Kidney glomerular epithelial cell (primary cell): ENCODE measurements around the gene FAM20B.

Experiments
- DNase-seq: peaks from one replicate; lab custom pipeline; 2025; lab: John Stamatoyannopoulos, UW

Gene FAM20B

GRCh38 chr1:179048339-179049124 lies 22.8 kb downstream of the FAM20B start:
- DNase-seq, result no peak

DNA sequence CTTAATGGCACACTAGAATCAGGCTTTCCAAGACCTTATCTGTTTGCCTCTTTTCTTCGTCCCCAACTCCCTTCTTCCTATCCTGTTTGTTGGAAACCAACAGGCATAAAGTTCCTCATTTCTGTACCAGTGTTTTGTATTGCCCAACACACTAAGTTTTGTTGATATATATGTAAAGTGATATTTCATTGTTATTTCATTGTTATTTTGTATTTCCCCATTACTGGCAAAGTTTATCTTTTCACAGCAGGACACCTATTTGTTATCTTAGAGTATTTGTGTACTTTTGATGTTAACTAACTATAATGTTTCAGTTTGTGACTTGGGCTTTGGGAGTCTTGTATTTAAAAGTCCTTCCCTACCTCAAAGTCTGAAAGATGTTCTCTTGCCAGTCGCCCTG lies 27.1 kb downstream of the FAM20B start:
- no peak for DNase-seq

DNA sequence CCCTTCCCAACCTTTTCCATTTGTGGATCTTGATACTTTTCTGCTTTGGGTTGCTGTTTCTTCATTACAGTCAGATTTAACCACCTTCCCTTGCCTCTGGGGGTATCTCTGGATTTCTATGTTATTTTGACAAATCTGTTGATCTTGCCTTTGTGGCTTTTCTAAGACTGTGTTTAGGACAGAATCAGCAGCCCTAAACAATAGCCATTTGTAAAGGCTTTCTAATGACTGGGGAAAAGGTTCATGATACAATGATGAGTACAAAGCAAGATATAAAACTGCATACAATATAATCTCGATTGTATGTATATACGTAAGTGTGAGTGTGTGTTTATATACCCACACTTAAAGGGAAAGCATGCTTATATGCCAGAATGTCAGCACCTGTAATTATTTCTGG lies 27.8 kb downstream of the FAM20B start:
- no peak for DNase-seq

DNA sequence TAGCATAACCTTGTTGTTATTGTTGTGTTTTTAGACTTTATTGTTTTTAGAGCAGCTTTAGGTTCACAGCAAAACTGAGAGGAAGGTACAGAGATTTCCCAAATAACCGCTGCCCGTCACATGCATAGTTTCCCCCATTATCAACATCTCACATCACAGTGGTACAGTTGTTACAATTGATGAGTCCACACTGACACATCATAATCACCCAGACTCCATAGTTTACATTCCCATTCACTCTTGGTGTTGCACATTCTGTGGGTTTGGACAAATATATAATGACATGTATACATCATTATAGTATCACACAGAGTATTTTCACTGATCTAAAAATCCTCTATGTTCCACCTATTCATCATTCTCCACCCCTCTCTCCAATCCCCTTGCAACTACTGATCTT lies 30.2 kb downstream of the FAM20B start:
- no peak for DNase-seq

- peak; percentile 2 for DNase-seq
Measured at GRCh38 chr1:179058487-179059483, 33.1 kb downstream of the FAM20B start.

GRCh38 chr1:179061360-179062282 lies 35.9 kb downstream of the FAM20B start:
- DNase-seq, result no peak

- DNase-seq, result no peak
Measured at GRCh38 chr1:179066471-179066870, 40.8 kb downstream of the FAM20B start.

DNA sequence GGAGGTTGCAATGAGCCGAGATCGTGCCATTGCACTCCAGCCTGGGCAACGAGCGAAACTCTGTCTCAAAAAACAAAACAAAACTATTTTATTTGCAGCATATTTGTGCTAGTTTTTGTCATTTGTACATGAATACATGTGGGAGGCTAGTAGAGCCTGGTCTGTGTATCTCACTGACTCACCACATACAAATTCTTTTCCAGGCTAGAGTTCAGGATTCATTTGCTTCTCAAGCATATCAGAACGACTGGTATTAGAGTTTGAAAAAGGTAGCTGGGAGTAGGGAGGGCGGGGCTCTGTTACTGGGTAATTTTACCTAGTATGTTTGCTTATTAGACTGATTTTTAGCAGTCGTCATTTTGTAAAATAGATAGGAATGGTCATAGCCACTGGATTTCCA lies 51.7 kb downstream of the FAM20B start:
- peak; percentile 51 for DNase-seq

DNA sequence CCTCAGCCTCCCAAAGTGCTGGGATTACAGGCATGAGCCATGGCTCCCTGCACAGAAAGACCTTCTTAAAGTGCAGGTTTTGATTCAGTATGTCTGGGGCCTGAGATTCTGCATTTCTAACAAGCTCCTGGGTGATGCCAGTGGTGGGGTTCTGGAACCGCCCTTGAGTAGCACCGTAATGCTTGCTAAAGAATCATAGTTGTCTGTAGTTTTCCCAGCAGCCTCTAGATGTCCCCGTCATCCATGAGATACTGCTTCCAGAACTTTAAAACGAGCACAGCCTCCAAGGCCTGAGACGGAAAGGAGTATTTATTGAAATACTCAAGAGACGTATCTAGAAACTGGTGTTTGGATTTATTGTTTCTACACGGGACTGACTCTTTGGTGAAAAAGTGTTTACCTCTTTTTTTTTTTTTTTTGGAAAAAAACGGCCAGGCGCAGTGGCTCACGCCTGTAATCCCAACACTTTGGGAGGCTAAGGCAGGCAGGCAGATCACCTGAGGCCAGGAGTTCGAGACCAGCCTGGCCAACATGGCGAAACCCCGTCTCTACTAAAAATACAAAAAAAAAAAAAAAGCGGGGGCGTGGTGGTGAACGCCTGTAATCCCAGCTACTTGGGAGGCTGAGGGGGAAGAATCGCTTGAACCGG lies 53.5 kb downstream of the FAM20B start:
- DNase-seq, result peak; percentile 74

GRCh38 chr1:179080866-179081686 lies 55.4 kb downstream of the FAM20B start:
- DNase-seq, result no peak

GRCh38 chr1:179081687-179082332 lies 56.1 kb downstream of the FAM20B start, which contains the start of gene TOR3A:
TSS of gene TOR3A (plus strand) at chr1:179082070. CDS start at chr1:179082129, 59 bp downstream.
- DNase-seq, result peak; percentile 85

GRCh38 chr1:179082333-179082998 lies 56.8 kb downstream of the FAM20B start:
- no peak for DNase-seq

- DNase-seq, result peak; percentile 17
Measured at GRCh38 chr1:179082999-179083335, 57.3 kb downstream of the FAM20B start.

DNA sequence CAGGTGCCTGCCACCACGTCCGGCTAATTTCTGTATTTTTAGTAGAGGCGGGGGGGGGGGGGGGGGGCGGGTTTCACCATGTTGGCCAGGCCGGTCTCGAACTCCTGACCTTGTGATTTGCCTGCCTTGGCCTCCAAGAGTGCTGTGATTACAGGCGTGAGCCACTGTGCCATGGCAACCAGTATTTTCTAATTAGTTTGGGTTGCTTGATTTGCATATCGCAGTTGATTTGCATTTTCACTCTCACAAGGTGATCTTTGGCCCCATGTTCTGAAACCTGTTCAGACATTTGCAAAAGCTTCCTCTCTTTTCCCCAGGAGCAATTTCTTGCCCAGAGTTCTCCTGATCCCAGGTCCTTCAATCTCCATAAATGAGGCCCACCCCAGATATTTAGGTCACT lies 57.8 kb downstream of the FAM20B start:
- DNase-seq, result no peak

DNA sequence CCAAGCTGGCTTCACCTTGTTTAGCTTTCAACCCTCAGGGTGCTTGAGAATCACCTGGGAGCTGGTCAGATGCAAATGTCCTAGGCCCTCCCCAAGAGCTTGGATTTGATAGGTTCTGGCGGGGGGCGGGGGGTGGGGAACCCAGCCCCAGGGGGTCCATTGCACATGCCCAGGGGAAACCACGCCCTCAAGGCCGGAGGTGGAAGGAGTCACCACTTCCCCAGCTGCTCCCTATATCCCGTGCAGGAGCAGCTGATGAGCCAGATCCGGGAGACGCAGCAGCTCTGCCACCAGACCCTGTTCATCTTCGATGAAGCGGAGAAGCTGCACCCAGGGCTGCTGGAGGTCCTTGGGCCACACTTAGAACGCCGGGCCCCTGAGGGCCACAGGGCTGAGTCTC lies 62.0 kb downstream of the FAM20B start:
- no peak for DNase-seq

DNA sequence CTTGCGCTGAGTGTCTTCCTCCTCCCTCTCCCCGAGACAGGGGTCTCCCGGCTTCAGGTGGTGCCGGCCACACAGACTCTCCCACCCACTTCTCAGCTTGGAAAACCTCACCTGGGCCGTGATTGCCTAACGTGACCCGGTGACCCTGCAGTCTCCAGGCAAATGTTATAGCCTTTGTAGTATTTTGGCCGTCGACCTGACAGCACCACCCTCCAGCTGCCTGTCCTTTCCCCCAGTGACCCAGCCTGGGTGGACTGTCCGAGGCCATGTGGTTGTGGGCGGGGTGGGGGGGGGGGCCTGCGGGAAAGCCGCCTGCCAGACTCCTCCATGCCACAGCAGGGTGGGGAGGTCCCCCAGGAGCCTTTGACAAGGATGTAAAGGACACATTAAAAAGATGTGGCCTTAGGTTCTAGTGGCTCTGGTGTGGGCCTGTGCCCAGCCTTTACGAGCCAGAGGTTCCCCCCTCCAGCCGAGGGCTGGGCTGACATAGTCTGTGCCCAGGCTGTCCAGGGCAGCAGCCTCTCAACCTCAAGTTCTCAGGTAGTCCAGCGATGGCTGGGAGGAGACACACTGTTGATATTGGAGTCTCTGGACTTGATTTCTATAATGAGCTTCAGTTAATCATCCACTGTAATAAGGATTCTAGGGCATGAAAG lies 64.3 kb downstream of the FAM20B start:
- DNase-seq, result no peak

GRCh38 chr1:179090522-179090921 lies 64.8 kb downstream of the FAM20B start:
- DNase-seq, result no peak

GRCh38 chr1:179090923-179091322 lies 65.2 kb downstream of the FAM20B start:
- DNase-seq, result no peak

- no peak for DNase-seq
Measured at GRCh38 chr1:179091691-179092165, 66.0 kb downstream of the FAM20B start.
